Endodermal cell (in vitro differentiated cells): Measurements from ENCODE around the gene SRGAP3. TPM values are rescaled to one million over a fixed set of nuclear protein-coding genes. Genes with fewer than 3 reads are reported as not detected.

Experiments
- DNase-seq: peaks from one replicate; pipeline ENCODE4 v3.0.0-alpha.2; 2017
- H3K27ac ChIP-seq: 2 replicates; pipeline ENCODE4 v1.5.1; 2013; ENCODE audit warnings: mild to moderate bottlenecking, low read depth, low read length, moderate library complexity
- H3K27me3 ChIP-seq: 2 replicates; pipeline ENCODE4 v1.6.1; 2013; ENCODE audit warnings: mild to moderate bottlenecking, low read length, moderate library complexity; ENCODE audit not compliant: insufficient read depth, control insufficient read depth, poor library complexity, severe bottlenecking
- H3K36me3 ChIP-seq: 2 replicates; pipeline ENCODE4 v1.7.0; 2013; ENCODE audit warnings: mild to moderate bottlenecking, low read length, moderate library complexity; ENCODE audit not compliant: control insufficient read depth, insufficient read depth
- H3K4me1 ChIP-seq: one replicate; pipeline ENCODE4 v1.7.0; 2013; ENCODE audit warnings: low read length; ENCODE audit not compliant: control insufficient read depth, insufficient read depth
- H3K4me3 ChIP-seq: 2 replicates; pipeline ENCODE4 v1.5.1; 2013; ENCODE audit warnings: mild to moderate bottlenecking, low read length, moderate library complexity
- H3K9ac ChIP-seq: 2 replicates; pipeline ENCODE4 v1.6.1; 2013; ENCODE audit warnings: mild to moderate bottlenecking, low read length, moderate library complexity; ENCODE audit not compliant: poor library complexity, severe bottlenecking; ENCODE audit errors: extremely low read depth
- H3K9me3 ChIP-seq: 2 replicates; pipeline ENCODE4 v1.6.1; 2013; ENCODE audit warnings: mild to moderate bottlenecking, low read length, moderate library complexity; ENCODE audit not compliant: control insufficient read depth
- H3K27ac Mint-ChIP-seq: 2 replicates; pipeline ENCODE4 v1.8.0; 2020; ENCODE audit warnings: mixed read lengths
- H3K27me3 Mint-ChIP-seq: 2 replicates; pipeline ENCODE4 v1.8.0; 2021; ENCODE audit warnings: mild to moderate bottlenecking, mixed read lengths; ENCODE audit not compliant: insufficient read depth
- H3K36me3 Mint-ChIP-seq: 2 replicates; pipeline ENCODE4 v1.8.0; 2020; ENCODE audit warnings: low read depth, mixed read lengths
- H3K4me1 Mint-ChIP-seq: 2 replicates; pipeline ENCODE4 v1.8.0; 2020; ENCODE audit warnings: mixed read lengths
- H3K4me3 Mint-ChIP-seq: 2 replicates; pipeline ENCODE4 v1.8.0; 2020; ENCODE audit warnings: mild to moderate bottlenecking, moderate library complexity, mixed read lengths
- H3K9me3 Mint-ChIP-seq: 2 replicates; pipeline ENCODE4 v1.8.0; 2020; ENCODE audit warnings: mild to moderate bottlenecking, mixed read lengths
- WGBS, 2 experiments: methylation state at CpG; one replicate each; pipeline versions ENCODE4 v1.1.5 to v1.1.7; 2013; ENCODE audit warnings: missing lambda C conversion rate in 2 of 2, mixed read lengths in 1 of 2; ENCODE audit not compliant: insufficient coverage in 1 of 2, insufficient read length in 1 of 2; 5-methylcytosine and 5-hydroxymethylcytosine counted together
- total RNA-seq, 2 donors: library from RNA; stranded (reverse); fragmentation: NEBNext Ultra II Directional in 1 of 2; extraction: Animal tissue kit (Norgen Biotek cat#: 25700) in 1 of 2; gene quantifications; 2 replicates in 1 of 2; 3 replicates in 1 of 2; pipeline ENCODE4 v1.2.1, GENCODE V29; 2021
- TF ChIP-seq, protein P1 (sequence below): fragments of 200-600 bp; sonication (generic); conservative IDR thresholded peaks from 2 replicates; pipeline ENCODE4 v1.5.0; 2021; ENCODE audit warnings: antibody characterized with exemption, mild to moderate bottlenecking

Gene SRGAP3
- total RNA-seq, 2 donors from 2014 or later, result 5.0 to 8.1 TPM

DNA sequence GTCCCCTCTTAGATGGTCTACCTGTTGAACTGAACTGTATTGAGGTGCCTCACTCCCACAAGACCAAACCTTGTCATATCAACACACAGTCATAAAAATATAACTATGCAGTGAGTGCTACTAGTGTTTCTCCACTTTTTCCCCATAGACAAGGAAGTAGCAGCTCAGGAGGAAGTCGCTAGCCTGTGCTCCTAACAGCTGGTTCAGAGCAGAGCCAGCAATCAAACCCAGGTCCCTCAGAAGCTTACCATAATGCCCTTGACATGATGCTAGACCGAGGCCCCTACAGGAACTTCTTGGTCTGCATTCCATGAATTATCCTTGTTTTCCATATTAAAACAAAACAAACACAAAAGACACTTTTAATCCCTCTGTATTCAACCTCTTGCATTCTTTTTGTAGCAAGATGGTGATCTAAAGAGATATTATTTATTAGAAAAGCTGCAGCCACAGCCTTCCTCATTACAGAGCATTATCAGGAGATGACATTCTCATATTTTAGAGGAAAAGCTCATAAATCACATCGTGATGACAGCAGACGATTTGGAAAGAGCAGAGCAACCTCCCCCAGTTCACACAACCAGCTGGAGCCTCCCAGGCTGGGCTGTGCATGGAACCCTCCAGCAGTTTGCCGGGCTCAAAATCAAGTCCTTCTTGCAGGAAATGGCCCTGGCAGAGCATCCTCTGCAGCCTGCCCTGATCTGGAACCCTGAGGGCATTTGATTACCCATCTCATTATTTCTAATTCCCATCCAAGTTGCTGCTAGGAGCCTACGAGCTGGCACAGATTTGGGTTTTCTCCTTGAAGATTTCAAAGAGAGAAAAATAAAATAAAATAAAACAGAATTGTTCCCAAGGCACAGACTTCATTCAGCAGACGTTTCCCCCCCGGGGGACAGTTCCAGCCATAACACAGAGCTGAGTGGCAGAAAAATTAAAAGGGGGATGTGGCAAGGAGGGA, 118.8 kb downstream of the SRGAP3 start:
- Histone ChIP-seq H3K9ac (no peak overlapping the region), H3K27me3 (peaks cover 19% of the 10 kb centered on the region), H3K9me3 (no peaks in the 10 kb centered on the region), H3K4me3 (no peak overlapping the region), H3K4me1 (peaks cover under 1% of the 10 kb centered on the region), H3K36me3 (no peaks in the 10 kb centered on the region), H3K27ac (peak overlapping the region; percentile 22)
- no peaks in the 10 kb centered on the region for H3K36me3 Mint-ChIP-seq
- H3K4me3 Mint-ChIP-seq, result no peak overlapping the region
- DNase-seq, result no peak
- H3K4me1 Mint-ChIP-seq, result peaks cover 6% of the 10 kb centered on the region
- H3K9me3 Mint-ChIP-seq, result no peaks in the 10 kb centered on the region
- WGBS, 2 experiments, result 85 to 88% methylated on average over 5 to 8 of the region's 8 CpGs
- peaks cover 21% of the 10 kb centered on the region for H3K27me3 Mint-ChIP-seq
- TF ChIP-seq, protein P1, sequence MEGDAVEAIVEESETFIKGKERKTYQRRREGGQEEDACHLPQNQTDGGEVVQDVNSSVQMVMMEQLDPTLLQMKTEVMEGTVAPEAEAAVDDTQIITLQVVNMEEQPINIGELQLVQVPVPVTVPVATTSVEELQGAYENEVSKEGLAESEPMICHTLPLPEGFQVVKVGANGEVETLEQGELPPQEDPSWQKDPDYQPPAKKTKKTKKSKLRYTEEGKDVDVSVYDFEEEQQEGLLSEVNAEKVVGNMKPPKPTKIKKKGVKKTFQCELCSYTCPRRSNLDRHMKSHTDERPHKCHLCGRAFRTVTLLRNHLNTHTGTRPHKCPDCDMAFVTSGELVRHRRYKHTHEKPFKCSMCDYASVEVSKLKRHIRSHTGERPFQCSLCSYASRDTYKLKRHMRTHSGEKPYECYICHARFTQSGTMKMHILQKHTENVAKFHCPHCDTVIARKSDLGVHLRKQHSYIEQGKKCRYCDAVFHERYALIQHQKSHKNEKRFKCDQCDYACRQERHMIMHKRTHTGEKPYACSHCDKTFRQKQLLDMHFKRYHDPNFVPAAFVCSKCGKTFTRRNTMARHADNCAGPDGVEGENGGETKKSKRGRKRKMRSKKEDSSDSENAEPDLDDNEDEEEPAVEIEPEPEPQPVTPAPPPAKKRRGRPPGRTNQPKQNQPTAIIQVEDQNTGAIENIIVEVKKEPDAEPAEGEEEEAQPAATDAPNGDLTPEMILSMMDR, result no peak
- no peak overlapping the region for H3K27ac Mint-ChIP-seq

DNA sequence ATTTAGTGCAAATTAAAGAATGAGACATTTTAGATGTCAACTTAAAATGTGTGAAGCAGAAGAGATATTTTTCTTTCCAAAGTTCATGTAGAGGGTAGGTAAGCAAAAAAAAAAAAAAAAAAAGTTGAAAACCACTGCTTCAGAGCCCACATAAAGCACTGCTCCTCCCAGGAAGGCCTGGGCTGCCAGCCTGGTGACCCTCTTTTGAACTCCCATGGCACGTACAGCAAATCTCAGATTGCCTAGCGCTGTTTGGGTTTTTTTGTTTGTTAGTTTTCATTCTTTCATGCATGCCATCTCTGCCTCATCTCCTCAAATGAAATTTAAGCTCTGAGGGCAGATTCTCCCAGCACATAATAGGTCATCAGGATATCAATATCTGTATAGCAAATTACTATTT, 120.1 kb downstream of the SRGAP3 start:
- H3K4me1 ChIP-seq, result peaks cover 11% of the 10 kb centered on the region
- H3K27ac ChIP-seq, result no peak overlapping the region
- Mint-ChIP-seq H3K4me3 (no peak overlapping the region), H3K27me3 (peaks cover 12% of the 10 kb centered on the region), H3K27ac (no peak overlapping the region), H3K36me3 (no peaks in the 10 kb centered on the region), H3K9me3 (no peaks in the 10 kb centered on the region), H3K4me1 (peaks cover 17% of the 10 kb centered on the region)
- H3K9me3 ChIP-seq, result no peaks in the 10 kb centered on the region
- TF ChIP-seq, protein P1, result no peak
- no peak for DNase-seq
- WGBS, 2 experiments, result 83 to 97% methylated on average over 2 of the region's 2 CpGs
- H3K9ac ChIP-seq, result no peak overlapping the region
- no peak overlapping the region for H3K4me3 ChIP-seq
- H3K36me3 ChIP-seq, result no peaks in the 10 kb centered on the region
- peaks cover 6% of the 10 kb centered on the region for H3K27me3 ChIP-seq

DNA sequence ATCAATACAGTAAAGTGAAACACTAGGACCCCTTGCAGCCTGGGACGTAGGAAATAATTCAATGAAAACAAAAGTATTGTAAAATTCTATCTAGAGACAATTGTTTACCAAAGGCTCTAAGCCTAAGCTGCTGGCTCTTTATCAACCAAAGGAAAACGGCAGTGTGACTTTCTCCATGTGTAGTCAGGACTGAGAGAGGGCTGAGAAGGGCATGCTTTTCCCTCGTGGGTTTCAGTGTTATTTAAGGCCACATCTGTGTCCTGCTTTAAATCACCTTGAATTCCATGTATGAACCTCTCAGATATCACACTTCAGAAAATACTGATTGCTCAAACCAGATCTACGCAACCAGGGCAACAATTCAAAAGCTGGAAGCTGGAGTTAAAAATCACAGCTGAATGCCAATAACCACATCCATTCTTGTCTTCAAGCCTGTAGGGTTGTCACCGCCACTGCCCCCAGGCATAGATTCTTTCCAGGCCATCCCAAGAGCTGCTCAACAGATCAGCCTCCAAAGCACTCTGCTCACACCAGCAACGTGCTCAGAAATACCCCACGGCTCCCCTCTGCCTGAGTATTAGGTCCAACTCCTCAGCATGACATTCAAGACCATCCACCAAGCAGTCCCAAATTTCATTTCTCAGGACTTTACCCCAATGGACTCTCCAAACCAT, 124.0 kb downstream of the SRGAP3 start:
- H3K27ac ChIP-seq, result peak overlapping the region; percentile 61
- 65 to 80% methylated on average over 7 of the region's 7 CpGs for WGBS, 2 experiments
- TF ChIP-seq, protein P1, result no peak
- peaks cover 11% of the 10 kb centered on the region for H3K4me1 ChIP-seq
- Mint-ChIP-seq H3K36me3 (no peaks in the 10 kb centered on the region), H3K27ac (no peak overlapping the region), H3K27me3 (peaks cover 7% of the 10 kb centered on the region), H3K9me3 (no peaks in the 10 kb centered on the region), H3K4me3 (no peak overlapping the region), H3K4me1 (peaks cover 17% of the 10 kb centered on the region)
- peaks cover 4% of the 10 kb centered on the region for H3K27me3 ChIP-seq
- no peak overlapping the region for H3K9ac ChIP-seq
- H3K9me3 ChIP-seq, result no peaks in the 10 kb centered on the region
- H3K4me3 ChIP-seq, result peak overlapping the region; percentile 21
- DNase-seq, result no peak
- H3K36me3 ChIP-seq, result no peaks in the 10 kb centered on the region
